A673 (cell line): ENCODE data around the gene NCKAP1. TPM values are rescaled to one million over a fixed set of nuclear protein-coding genes. Genes with fewer than 3 reads are reported as not detected.

Source experiments
- BruUV-seq: library from RNA; stranded (reverse); fragments of 400-500 nt; replicated peaks from 2 replicates; lab custom pipeline; 2021; lab: Mats Ljungman, UMichigan
- CTCF ChIA-PET: fragments of 300-600 bp; sonication (Branson Sonifier 250); formaldehyde crosslinking; loops from one replicate; lab custom pipeline; 2022; ENCODE audit warnings: antibody characterized with exemption; lab: Charles Lee
- POLR2A ChIA-PET: fragments of 300-600 bp; sonication (Branson Sonifier 250); formaldehyde crosslinking; loops from one replicate; lab custom pipeline; 2022; ENCODE audit warnings: antibody characterized with exemption; ENCODE audit not compliant: low non-redundant PET; lab: Charles Lee
- DNase-seq: peaks from one replicate; pipeline ENCODE4 v3.0.0-alpha.2; 2015; ENCODE audit warnings: low spot score
- H3K27ac ChIP-seq: fragments of 200-600 bp; sonication (generic); 2 replicates; pipeline ENCODE4 v1.5.1; 2016; ENCODE audit warnings: mixed run types, low read depth, mild to moderate bottlenecking, mixed read lengths, antibody characterized with exemption, low read length; ENCODE audit not compliant: poor library complexity, severe bottlenecking
- H3K27me3 ChIP-seq: fragments of 200-600 bp; sonication (generic); replicated peaks from 2 replicates; pipeline ENCODE4 v1.6.1; 2017; ENCODE audit warnings: mixed run types, low read depth, mild to moderate bottlenecking, mixed read lengths, antibody characterized with exemption, low read length; ENCODE audit not compliant: insufficient read depth, poor library complexity
- H3K36me3 ChIP-seq: fragments of 200-600 bp; sonication (generic); 2 replicates; pipeline ENCODE4 v1.6.1; 2016; ENCODE audit warnings: mixed run types, mild to moderate bottlenecking, mixed read lengths, antibody characterized with exemption, low read length; ENCODE audit not compliant: insufficient read depth, poor library complexity, severe bottlenecking
- H3K4me1 ChIP-seq: fragments of 200-600 bp; sonication (generic); 2 replicates; pipeline ENCODE4 v1.6.1; 2017; ENCODE audit warnings: mixed run types, mild to moderate bottlenecking, mixed read lengths, antibody characterized with exemption, low read length; ENCODE audit not compliant: insufficient read depth, poor library complexity, severe bottlenecking
- H3K4me3 ChIP-seq: fragments of 200-600 bp; sonication (generic); 2 replicates; pipeline ENCODE4 v1.5.1; 2016; ENCODE audit warnings: low read depth, mixed run types, mild to moderate bottlenecking, mixed read lengths, low read length; ENCODE audit not compliant: poor library complexity, severe bottlenecking
- H3K9me3 ChIP-seq: fragments of 200-600 bp; sonication (generic); 2 replicates; pipeline ENCODE4 v1.6.1; 2016; ENCODE audit warnings: mixed run types, low read depth, mild to moderate bottlenecking, mixed read lengths, antibody characterized with exemption, low read length; ENCODE audit not compliant: poor library complexity, severe bottlenecking
- CTCF ChIP-seq: fragments of 300-800, 200-600 bp; sonication (generic); conservative IDR thresholded peaks from 2 replicates; pipeline ENCODE4 v1.5.1; 2017; ENCODE audit warnings: low read depth, mild to moderate bottlenecking, antibody characterized with exemption, low read length, moderate library complexity, mixed read lengths
- EZH2 ChIP-seq: fragments of 200-600 bp; sonication (generic); IDR thresholded peaks from 2 replicates; pipeline ENCODE4 v1.6.1; 2017; ENCODE audit warnings: borderline replicate concordance, low read depth, mild to moderate bottlenecking, mixed read lengths, antibody characterized with exemption, low read length; ENCODE audit not compliant: poor library complexity, severe bottlenecking
- intact Hi-C: fragments of 100-400 bp; cut with micrococcal nuclease; formaldehyde crosslinking; loops from one replicate; pipeline ENCODE4 v1.10.0; 2022; ENCODE audit not compliant: unreplicated experiment
- total RNA-seq: library from RNA; stranded (reverse); gene quantifications from 2 replicates; pipeline ENCODE4 v1.2.3, GENCODE V29; 2021

NCKAP1 gene
- total RNA-seq, 1 experiment from 2014 or later, result 153 TPM

GRCh38 chr2:182915369-182916326 lies 122.6 kb downstream of the NCKAP1 start:
- no peak for TF ChIP-seq CTCF
- TF ChIP-seq EZH2, result no peak
- Histone ChIP-seq H3K27me3 (no peaks in the 10 kb centered on the region), H3K36me3 (peaks cover 8% of the 10 kb centered on the region), H3K9me3 (no peaks in the 10 kb centered on the region), H3K4me3 (no peak overlapping the region), H3K27ac (peak overlapping the region; percentile 93), H3K4me1 (peaks cover 77% of the 10 kb centered on the region)
- CTCF ChIA-PET, result interaction anchor here (0.6 to 1.1 kb wide), 2 partner anchors 76 to 338 kb away, joined by 6 read pairs; no protein-coding TSS in a partner anchor
- TSS peak; percentile 53 for BruUV-seq
- peak; percentile 95 for DNase-seq
- intact Hi-C loops, result loop anchor here (2.0 kb wide), 1 partner anchor 59 kb away; no protein-coding TSS in a partner anchor
- POLR2A ChIA-PET, result interaction anchor here (0.6 kb wide), 1 partner anchor 15 kb away, joined by 3 read pairs; no protein-coding TSS in a partner anchor

GRCh38 chr2:182914852-182915251 lies 123.4 kb downstream of the NCKAP1 start:
- H3K27ac ChIP-seq, result peak overlapping the region; percentile 93
- no peaks in the 10 kb centered on the region for H3K27me3 ChIP-seq
- POLR2A ChIA-PET, result interaction anchor here (0.6 kb wide), 1 partner anchor 15 kb away, joined by 3 read pairs; no protein-coding TSS in a partner anchor
- H3K36me3 ChIP-seq, result peaks cover 9% of the 10 kb centered on the region
- TF ChIP-seq CTCF (no peak), EZH2 (no peak)
- H3K4me1 ChIP-seq, result peaks cover 82% of the 10 kb centered on the region
- no peak for DNase-seq
- H3K9me3 ChIP-seq, result no peaks in the 10 kb centered on the region
- intact Hi-C loops, result loop anchor here (2.0 to 5.0 kb wide), 2 partner anchors 60 to 323 kb away; no protein-coding TSS in a partner anchor
- BruUV-seq, result TSS peak; percentile 84
- H3K4me3 ChIP-seq, result no peak overlapping the region
- CTCF ChIA-PET, result interaction anchor here (1.1 kb wide), 1 partner anchor 75 kb away, joined by 6 read pairs; no protein-coding TSS in a partner anchor

- Histone ChIP-seq H3K4me3 (no peak overlapping the region), H3K4me1 (peaks cover 68% of the 10 kb centered on the region), H3K27ac (peak overlapping the region; percentile 93), H3K36me3 (peaks cover 24% of the 10 kb centered on the region), H3K27me3 (no peaks in the 10 kb centered on the region), H3K9me3 (no peaks in the 10 kb centered on the region)
- TF ChIP-seq EZH2 (no peak), CTCF (no peak)
- DNase-seq, result no peak
- POLR2A ChIA-PET, result interaction anchor here (1.5 to 1.7 kb wide), 2 partner anchors 17 to 336 kb away, joined by 6 to 7 read pairs; no protein-coding TSS in a partner anchor
- intact Hi-C loops, result loop anchor here (2.0 to 5.0 kb wide), 3 partner anchors 40 to 321 kb away; no protein-coding TSS in a partner anchor
- BruUV-seq, result no TSS peak
- CTCF ChIA-PET, result interaction anchor here (0.8 kb wide), 1 partner anchor 36 kb away, joined by 3 read pairs; no protein-coding TSS in a partner anchor
Measured at GRCh38 chr2:182913064-182913463, 125.2 kb downstream of the NCKAP1 start.
